ENCODE measurements around the gene JMJD1C.
A peak's percentile ranks its signal among the peaks of the same experiment; 100 is the strongest.
"Not testable (repeated sequence)": the region's sequence is repeated elsewhere in the genome, so short reads cannot be mapped to it uniquely, and the experiment has no call there.

Gene JMJD1C

DNA sequence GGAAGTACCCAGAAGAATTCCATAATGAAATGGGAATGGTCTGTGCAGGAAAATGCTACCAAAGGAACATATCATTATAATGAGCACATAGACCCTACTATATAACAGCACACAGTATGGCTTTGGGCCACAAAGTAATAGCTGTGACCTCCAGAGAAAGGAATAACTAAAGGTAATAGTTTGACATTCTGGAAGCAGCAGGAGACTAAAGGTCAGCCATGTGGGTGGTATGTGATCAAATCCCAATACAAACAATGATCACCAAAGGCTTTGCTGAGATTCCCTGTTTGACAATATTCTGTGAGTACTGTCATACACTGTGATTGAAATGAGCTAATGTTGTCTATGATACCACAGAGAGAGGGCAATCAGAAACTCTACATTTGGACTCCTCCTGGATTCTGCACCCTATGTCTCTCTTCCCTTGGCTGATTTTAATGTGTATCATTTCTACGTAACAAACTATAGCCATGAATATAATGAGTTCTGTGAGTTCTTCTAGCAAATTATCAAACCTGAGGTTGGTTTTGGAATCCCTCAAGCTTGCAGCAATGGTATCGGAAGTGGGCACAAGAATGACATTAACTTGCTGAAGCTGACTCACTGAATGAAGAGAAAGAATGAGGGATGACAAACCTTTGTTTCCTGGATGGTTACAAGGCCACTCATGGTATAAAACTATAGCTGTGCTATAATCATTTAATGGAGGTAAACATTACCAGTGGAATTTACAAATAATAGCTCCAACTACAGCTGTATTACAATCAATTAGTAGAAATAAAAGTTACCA, 99.6 kb downstream of the JMJD1C start:
- no peak for DNase-seq (ENCODE audit: low spot score)

DNA sequence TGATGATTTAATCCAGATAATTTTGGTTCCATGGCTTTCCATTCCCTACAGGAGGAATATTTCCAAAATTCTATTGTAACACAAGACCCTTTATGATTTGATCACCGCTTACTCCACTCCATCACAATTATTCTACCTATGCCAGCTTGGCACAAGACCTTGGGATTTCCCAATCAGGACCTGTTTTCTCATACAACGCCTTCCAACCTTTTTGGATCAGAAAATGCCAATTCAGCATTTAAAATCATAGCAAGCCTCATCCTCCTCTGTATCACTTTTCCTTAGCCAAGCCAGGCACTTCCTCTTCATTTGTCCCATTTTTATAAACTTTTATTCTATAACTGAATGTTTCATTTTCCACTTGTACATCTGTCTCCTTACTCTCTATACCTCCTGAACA, 100.9 kb downstream of the JMJD1C start:
- no peak for DNase-seq (ENCODE audit: low spot score)

DNA sequence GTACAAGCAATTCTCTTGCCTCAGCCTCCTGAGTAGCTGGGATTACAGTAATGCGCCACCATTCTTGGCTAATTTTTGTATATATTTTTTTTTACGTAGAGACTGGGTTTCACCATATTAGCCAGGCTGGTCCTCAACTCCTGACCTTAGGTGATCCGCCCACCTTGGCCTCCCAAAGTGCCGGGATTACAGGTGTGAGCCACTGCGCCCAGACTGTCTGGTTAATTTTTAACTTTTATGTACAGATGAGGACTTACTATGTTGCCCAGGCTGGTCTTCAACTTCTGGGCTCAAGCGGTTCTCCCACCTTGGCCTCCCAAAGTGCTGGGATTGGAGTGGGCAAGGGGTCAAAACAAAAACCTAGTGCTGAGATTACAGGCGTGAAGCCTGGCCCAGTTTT, 101.8 kb downstream of the JMJD1C start:
- no peak for DNase-seq (ENCODE audit: low spot score)

DNA sequence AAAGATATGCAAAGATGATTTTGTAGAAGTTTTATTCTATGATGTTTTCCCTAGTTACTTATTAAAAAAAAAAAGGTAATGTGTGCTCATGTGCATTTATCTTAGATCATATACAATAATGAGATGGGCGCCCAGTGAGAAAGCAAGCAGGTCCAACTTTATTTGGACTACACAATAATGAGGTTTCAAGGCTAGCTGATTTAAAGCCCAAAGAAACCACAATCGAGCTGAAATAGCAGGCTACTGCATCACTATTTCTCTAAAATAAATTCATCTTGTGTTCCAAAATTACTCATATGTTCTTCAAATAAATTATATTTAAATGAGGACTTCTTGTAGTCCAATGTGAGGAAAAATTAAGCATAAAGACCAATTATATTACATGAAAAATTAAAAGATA, 110.1 kb downstream of the JMJD1C start:
- DNase-seq (ENCODE audit: low spot score), result peak; percentile 10

DNA sequence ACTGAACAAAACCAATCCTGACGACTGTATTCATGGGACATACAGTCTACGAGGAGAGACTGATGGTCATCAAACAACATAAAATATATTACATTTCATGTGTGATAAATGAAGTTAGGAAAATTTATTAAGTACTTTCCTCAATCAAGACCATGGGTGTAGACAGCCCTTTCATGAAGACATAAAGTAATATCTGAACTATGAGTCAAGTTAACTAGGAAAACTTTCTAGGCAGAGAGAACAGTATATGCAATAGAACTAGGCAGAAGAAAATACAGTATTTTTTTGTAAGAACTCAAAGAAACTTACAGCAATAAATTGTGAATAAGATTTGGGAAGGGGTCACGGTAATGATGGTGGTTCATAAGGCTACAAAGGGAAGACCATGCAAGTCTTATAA, 112.8 kb downstream of the JMJD1C start:
- no peak for DNase-seq (ENCODE audit: low spot score)

DNA sequence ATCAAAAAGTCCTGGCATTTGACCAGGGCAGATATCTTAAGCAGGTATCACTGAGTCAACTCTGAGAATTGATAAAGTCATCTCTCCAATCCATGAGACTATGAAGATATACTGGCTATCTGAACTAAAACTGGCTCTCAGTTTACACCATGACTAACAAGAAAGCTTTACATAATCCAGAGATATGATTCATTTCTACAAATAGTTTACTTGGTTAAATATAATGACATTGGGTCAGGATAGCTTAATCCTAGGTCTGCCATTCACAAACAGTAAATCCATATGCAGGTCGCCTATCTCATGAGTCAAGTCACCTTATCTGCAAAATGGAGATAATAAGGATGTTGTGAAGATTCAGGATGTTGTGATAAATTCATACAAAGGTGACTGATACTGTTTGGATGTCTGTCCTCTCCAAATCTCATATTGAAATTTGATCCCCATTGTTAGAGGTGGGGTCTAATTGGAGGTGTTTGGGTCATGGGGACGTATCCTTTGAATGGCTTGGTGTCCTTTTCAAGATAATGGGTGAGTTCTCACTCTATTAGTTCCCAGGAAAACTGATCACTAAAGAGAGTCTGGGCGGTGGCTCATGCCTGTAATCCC, 117.4 kb downstream of the JMJD1C start:
- no peak for DNase-seq (ENCODE audit: low spot score)

DNA sequence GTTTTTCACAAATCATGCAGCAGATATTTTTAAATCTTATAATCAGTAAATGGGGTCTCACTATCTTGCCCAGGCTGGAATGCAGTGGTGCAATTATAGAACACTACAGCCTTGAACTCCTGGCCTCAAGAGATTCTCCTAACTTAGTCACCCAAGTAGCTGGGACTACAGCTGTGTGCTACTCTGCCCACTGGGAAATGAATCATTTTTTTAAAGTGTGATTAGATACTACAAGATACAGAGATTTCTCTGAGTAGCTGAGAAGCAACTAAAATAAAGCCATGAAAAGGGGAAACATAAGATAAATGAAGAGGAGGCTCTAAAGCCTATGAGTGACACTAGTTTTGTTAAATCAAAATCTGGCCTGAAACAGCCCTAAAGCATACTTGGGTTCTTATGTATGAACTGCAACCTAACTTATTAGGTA, 119.7 kb downstream of the JMJD1C start:
- DNase-seq (ENCODE audit: low spot score), result no peak

DNA sequence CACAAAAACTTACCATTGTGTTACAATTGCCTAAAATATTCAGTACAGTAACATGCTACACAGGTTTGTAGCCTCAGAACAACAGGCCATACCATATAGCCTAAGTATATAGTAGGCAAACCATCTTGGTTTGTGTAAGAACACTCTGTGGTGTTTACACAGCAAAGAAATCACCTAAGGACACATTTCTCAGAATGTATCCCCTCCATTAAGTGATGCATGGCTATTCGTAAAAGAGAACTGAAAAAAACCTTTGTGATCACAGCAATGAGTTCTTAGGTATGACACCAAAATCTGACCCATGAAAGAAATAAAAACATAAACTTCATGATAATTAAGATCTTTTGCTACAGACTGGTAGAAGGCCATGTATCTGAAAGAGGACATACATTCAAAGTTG, 121.5 kb downstream of the JMJD1C start:
- DNase-seq (ENCODE audit: low spot score), result no peak

DNA sequence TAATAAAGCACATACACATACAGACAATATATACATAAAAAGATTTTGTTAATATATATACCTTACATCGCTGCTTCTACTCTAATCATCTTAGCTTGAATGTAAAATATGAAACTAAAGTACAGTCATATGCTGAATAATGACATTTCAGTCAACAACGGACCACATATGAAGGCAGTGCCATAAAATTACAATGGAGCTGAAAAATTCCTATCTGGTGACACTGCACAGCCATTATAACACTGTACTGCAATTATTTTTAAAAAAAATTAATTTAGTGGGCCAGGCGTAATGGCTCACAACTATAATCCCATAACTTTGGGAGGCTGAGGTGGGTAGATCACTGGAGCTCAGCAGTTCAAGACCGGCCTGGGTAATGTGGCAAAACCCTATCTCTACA, 122.3 kb downstream of the JMJD1C start:
- no peak for DNase-seq (ENCODE audit: low spot score)

DNA sequence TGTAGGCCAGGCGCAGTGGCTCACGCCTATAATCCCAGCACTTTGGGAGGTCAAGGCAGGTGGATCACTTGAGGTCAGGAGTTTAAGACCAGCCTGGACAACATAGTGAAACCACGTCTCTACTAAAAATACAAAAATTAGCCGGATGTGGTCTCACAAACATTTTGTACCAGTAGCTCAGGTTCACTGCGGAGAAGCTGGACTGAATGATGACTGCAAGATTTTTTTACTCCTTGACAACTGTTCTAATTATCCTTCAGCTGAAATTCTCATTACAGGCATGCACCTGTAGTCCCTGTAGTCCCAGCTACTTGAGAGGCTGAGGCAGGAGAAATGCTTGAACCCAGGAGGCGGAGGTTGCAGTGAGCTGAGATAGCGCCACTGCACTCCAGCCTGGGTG, 126.1 kb downstream of the JMJD1C start:
- not testable (repeated sequence) for DNase-seq (ENCODE audit: low spot score)

DNA sequence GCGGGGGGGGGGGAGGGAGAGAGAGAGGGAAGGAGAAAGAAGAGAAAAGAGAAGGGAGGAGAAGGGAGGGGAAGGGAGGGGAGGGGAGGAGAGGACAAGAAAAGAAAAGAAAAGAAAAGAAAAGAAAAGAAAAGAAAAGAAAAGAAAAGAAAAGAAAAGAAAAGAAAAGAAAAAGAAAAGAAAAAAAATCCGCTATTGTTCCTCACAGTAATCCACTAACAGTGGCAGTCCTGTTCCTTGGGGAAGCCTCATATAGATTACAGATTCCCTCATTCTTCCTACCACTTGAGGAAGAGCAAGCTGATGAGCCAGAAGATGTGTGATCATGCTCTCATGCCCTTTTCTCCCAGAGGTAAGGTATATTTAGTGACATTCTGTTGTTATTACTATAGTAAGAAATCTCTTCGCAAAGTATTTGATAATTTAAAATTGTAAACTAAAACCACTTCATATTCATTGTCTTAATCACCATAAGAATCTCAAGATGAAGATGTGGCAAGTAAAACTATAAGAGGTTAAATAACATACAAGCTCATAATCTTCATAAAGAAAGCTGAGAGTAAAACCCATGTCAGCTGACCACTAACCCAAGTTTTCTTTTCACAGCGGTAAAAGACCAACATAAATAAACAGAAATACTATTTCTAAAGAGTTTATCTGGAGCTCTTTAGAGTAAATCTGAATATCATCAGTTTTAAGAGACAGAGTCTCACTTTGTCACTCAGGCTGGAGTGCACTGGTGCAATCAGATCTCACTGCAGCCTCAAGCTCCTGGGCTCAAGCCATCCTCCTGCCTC, 128.1 kb downstream of the JMJD1C start:
- no peak for DNase-seq (ENCODE audit: low spot score)

DNA sequence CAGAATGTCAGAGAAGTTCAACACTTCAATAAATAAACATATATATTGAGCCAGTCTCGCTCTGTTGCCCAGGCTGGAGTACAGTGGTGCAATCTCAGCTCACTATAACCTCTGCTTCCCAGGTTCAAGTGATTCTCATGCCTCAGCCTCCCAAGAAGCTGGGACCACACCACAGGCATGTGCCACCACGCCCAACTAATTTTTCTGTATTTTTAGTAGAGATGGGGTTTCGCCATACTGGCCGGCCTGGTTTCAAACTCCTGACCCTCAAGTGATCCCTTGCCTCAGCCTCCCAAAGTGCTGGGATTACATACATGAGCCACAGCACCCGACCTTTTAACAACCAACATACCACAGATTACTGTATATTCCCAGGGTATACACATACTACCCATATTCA, 134.2 kb downstream of the JMJD1C start:
- DNase-seq (ENCODE audit: low spot score), result no peak

DNA sequence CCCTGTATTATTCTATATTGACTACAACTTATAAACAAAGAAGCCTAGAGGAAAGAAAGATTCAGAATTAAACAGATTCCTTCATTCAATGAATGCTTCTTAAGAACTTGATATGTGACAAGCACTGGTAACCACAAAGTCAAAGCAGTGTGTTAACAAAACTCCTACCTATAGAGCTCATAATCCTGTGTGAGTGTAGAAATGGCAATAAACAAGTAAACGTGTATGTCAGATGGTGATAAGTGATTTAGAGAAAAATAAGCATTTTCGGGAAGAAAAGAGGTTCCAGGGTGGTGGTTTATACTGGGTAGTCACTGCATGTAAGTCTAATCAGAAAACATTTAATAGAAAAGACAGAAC, 141.3 kb downstream of the JMJD1C start:
- DNase-seq (ENCODE audit: low spot score), result no peak

DNA sequence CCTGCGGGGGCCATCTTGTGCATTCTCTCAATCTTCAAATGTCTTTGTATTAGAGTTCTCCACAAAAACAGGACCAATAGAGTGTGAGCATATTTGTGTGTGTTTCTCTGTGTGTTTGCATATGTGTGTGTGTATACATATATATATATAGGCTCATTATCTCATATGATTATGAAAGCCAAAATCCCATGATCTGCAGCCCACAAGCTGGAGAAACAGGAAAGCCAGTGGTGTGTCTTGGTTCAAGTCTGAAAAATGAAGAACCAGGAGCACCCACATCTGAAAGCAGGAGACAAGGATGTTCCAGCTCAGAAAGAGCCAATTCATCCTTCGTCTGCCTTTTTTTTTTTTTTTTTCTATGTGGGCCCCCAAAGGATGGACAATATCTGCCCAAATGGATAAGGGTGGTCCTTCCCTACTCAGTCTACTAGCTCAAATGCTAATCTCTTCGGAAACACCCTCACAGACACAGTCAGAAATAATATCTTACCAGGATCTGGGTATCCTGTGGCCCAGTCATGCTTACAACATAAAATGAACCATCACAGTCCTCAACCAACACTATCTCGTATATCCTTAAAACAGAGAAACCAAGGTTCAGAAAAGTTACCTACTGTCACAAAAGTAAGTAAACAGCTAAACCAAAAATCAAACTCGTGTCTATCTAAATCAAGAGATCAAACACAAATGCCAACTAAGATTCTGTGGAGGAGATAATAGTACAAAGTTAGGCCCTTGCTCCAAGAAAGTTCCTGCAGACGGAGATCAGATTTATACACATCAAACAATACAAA, 141.9 kb downstream of the JMJD1C start:
- DNase-seq (ENCODE audit: low spot score), result no peak

DNA sequence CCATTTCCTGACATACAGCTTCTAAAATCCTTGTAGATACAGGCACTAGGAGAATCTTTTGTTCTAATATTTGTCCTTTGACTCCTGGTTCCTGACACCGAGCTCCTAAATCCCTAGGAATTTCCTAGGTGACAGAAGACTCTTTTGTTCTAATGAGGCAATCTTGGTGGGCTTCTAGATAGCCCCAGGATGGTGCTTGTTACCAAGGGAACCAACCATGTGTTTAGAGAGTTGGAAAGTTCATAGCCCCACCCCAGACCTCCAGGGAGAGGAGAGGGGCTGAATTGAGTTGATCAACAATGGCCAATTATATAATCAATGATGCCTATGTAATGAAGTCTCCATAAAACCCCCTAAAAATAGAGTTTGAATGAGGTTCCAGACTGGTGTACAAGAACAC, 145.1 kb downstream of the JMJD1C start:
- no peak for DNase-seq (ENCODE audit: low spot score)

DNA sequence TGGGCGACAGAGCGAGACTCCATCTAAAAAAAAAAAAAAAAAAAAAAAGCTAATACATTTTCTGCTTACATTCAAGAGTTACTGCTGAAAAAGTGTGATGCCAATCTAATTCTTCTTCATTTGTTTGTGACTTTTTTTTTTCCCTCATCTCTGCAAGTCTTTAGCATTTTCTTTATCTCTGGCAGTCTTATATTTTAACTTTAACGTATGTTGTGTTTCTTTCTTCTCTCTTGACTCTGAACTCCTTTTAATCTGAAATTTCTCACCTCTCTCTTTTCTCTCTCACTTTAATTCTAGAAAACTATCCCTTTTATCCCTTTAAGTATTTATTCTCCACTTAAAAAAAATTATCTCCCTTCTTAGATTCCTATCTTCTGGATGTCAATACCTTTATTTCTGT, 146.5 kb downstream of the JMJD1C start:
- no peak for DNase-seq (ENCODE audit: low spot score)

DNA sequence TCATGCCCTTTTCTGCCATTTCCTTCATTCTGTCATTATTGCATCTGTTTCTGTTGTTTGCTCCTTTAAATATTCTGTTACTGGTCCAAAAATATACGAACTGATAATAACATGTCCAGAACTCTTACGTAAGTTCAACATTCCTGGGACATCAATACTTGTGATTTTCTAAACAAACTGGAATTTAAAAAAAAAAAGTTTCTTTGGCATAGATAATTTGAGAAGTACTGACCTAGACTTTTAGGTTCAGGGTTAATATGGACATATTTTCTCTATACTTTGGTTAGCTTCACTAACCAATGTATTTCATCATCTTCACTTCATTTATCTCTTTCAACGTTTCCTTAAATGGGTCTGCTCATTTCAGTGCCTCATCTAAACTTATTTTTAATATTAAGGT, 147.3 kb downstream of the JMJD1C start:
- DNase-seq (ENCODE audit: low spot score), result no peak

DNA sequence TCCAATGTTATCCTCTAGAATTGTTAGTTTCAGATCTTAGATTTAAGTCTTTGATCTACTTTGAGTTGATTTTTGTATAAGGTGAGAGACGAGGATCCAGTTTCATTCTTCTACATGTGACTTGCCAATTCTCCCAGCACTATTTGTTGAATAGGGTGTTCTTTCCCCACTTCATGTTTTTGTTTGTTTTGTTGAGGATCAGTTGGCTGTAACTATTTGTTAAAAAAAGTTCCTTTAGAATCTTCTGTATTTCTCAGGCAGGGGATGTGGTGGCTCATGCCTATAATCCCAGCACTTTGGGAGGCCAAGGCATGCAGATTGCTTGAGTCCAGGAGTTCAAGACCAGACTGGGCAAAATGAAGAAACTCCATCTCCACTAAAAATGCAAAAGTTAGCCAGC, 151.8 kb downstream of the JMJD1C start:
- DNase-seq (ENCODE audit: low spot score), result no peak

DNA sequence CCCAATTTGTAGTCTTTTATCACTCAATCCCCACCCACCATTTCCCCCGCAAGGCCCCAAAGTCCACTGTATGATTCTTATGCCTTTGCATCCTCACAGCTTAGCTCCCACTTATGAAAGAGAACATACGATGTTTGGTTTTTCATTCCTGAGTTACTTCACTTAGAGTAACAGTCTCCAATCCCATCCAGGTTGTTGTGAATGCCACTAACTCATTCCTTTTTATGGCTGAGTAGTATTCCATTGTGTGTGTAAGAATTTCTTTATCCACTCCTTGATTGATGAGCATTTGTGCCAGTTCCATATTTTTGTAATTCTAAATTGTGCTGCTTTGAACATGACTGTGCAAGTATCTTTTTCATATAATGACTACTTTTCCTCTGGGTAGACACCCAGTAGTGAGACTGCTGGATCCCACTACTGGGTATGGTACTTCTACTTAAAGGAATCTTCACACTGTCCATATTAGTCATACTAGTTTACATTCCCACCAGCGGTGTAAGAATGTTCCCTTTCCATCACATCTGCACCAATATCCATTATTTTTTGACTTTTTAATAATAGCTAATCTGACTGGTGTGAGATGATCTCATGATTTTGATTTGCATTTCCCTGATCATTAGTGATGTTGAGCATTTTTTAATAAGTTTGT, 152.6 kb downstream of the JMJD1C start:
- no peak for DNase-seq (ENCODE audit: low spot score)

DNA sequence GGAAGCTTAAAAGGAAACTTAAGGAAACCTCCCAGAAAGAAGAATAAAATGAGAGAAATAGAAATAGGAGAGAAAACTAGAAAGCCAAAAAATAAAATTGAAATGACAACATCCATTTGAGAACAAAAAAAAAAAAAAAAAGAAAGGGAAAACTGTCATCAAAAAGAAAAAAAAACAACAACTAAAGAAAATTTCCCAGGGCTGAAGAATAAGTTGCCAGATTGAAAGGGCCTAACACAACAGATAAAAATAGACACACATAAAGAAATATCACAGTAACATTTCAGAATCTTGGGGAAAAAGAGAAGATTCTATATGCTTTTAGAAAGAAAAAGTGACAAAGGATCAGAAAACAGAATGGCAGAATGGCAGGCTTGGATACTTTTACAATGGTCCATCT, 157.1 kb downstream of the JMJD1C start:
- DNase-seq (ENCODE audit: low spot score), result no peak

DNA sequence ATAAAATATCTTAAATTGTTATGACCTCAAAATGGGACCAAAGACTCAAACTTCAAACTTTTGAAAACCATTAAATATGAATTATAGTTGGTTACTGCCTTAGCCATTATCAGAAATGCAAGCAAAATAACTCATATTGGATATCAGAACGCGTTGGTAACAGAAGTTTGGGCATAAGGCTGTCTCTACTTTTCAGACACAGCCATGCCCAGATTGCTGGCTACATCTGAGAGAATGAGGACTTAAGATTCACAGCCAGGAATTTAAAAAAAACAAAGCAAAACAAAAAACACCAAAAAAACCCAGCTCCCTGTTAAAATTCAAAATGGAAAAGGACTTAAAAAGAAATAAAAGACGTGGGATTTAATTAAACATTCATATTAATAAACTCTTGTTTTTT, 161.6 kb downstream of the JMJD1C start:
- no peak for DNase-seq (ENCODE audit: low spot score)

DNA sequence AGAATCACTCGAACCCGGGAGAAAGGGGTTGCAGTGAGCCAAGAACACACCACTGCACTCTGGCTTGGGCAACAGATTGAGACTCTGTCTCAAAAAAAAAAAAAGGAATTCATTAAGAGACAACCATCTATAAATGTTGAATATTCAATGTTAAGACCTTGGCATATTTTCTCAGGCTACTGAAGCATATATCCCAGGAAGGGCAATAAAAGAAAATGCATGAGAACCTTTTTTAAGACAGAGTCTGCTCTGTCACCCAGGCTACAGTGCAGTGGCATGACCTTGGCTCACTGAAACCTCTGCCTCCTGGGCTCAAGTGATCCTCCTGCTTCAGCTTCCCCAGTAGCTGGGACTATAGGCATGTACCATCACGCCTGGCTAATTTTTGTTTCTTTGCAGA, 165.0 kb downstream of the JMJD1C start:
- DNase-seq (ENCODE audit: low spot score), result no peak

Measured in NAMALWA (cell line).